ENCODE data around the gene SAMD11.
A peak's percentile ranks its signal among the peaks of the same experiment; 100 is the strongest.
"Not testable (repeated sequence)": the region's sequence is repeated elsewhere in the genome, so short reads cannot be mapped to it uniquely, and the experiment has no call there.

The SAMD11 gene

DNA sequence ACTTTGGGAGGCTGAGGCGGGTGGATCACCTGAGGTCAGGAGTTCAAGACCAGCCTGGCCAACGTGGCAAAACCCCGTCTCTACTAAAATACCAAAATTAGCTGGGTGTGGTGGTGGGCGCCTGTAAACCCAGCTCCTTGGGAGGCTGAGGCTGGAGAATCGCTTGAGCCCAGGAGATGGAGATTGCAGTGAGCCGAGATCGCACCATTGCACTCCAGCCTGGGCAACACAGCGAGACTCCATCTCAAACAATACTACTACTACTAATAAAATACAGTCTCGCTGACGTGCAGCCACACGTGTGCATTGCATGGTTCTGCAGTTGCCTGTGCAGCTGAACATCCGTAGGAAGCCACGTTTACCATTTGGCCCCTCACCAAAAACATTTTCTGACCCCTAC lies 23.1 kb downstream of the SAMD11 start:
- not testable (repeated sequence) for DNase-seq

DNA sequence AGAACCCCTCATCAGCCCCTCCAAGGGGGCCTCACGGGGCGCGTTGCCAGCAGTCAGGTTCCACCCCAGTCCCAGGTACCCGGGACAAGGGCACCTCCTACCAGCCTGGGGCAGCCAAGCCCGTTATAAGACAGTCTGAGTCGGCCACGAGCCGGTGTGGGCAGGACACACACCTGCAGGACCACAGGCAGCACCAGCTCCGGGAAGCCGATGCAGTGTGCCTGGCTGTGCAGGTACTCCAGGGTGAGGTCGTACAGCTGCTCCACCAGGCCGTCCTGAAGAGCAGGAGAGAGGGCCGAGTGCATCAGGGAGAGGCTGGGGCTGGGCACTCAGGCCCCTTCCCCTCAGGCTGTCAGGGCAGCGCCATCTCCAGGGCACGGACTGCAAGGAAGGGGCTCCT lies 24.2 kb downstream of the SAMD11 start:
- no peak for DNase-seq

- no peak for DNase-seq
These were observed 26.5 kb downstream of the SAMD11 start for GRCh38 chr1:950268-950667.

- DNase-seq, result no peak
These were observed 27.2 kb downstream of the SAMD11 start for GRCh38 chr1:950881-951280.

- no peak for DNase-seq
These were observed 27.6 kb downstream of the SAMD11 start for GRCh38 chr1:951364-951763.

GRCh38 chr1:952201-952600 lies 28.5 kb downstream of the SAMD11 start:
- no peak for DNase-seq

DNA sequence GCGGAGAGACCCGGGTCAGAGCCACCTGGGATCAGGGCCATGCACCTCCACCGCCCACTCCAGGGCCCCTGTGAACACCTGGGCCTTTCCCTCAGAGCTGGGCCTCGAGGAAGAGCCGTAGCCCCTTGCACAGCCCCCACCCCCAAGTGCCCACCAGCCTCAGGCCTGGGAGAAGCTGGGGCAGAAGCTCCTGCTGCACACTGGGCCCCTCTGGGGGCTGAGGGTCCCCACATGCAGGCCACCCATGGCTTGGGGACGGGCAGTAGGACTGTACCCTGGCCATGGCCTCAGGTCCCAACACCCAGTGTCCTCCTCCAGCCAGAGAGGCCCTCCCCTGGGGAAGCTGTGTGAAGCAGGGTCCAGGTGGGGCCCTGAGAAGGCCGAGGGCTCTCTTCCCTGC lies 28.9 kb downstream of the SAMD11 start:
- DNase-seq, result no peak

GRCh38 chr1:953524-954320 lies 30.0 kb downstream of the SAMD11 start:
- no peak for DNase-seq

DNA sequence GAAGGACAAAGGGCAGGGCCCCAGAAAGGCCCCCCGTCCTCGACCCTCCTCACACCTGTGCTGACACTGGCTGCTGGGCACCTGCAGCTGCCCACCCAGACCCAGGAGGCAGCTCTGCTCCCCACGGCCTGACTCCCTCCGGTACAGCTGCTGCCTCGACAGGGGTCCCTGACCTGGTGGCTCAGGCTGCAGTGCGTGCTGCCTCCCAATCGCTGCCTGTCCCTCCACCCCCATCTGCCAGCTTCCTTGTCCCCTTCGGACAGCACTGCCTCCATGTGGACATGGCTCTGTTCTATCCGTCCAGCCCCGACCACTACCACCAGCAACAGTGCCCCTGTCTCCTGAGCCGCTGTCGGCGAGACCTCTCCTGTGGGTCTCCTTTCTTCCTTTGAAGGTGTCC lies 31.2 kb downstream of the SAMD11 start:
- no peak for DNase-seq

DNA sequence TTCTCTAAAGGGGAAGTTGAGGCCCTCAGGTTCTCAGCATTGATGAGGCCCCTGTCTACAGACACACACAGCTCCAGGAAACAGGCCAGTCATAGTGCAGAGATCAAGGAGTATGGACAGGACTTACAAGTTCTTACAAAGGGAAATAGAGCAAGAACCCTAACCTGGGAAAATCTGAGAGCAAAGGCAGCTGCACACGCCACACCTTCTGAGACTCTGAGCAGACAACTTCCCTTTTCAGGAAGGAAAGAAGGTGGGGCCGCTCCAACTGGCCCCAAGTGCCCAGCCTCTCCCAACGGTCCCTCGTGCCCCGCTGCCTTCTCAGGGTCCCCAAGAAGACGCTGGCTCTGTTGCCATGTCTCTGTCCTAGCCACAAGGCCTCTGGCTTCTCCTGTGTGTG lies 31.8 kb downstream of the SAMD11 start:
- DNase-seq, result no peak

DNA sequence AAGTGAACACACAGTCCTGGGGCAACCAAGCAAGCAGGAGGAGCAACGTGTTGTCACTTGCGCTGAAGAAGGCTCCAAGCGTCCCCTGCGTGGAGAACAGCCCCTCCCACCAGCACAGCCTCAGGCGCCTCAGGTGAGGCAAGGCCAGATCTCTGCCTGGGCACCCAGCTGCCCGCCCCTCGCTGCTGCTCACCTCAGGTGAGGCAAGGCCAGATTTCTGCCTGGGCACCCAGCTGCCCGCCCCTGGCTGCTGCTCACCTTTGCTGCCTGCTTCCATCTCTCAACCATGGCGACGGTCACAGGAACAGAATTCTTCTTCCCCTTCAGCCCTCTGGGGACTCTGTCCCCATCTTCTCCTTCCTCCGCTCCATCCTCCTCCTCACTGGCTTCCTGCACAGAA lies 32.9 kb downstream of the SAMD11 start:
- DNase-seq, result no peak

GRCh38 chr1:958823-959730 lies 35.4 kb downstream of the SAMD11 start, which contains the start of gene NOC2L:
Gene NOC2L, minus strand, starts transcription at chr1:959256. Its CDS starts 16 bp downstream, at chr1:959240.
- DNase-seq, result peak; percentile 90

DNA sequence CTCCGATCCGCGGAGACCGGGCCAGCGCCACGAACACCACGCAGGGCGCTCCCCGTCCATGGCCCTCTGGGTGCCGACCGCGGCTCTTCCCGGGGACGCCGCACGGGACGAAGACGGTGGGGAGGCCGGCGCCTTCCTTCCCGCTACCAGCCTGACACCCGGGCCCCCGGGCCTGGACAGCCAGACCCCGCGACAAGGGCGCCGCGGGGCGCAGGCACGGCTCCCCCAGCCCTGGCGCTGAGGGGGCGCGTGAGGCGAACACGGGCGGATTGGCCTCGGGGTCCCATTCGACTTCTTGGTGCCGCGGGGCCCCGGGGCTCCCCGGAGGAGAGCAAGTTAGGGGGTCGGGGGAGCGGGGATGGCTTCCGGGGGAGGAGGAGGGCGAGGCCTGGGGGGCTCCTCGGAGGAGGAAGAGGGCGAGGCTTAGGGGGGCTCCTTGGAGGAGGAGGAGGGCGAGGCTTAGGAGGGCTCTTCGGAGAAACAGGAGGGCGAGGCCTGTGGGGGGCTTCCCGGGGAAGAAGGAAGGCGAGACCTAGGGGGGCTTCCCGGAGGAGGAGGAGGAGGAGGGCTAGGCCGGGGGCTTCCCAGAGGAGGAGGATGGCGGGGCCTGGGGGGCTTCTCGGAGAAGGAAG lies 36.1 kb downstream of the SAMD11 start:
- no peak for DNase-seq

- peak; percentile 61 for DNase-seq
These were observed 36.8 kb downstream of the SAMD11 start, which contains the start of gene KLHL17 for GRCh38 chr1:960363-961131. Gene KLHL17, plus strand, starts transcription at chr1:960584. Its CDS starts 110 bp downstream, at chr1:960694.

DNA sequence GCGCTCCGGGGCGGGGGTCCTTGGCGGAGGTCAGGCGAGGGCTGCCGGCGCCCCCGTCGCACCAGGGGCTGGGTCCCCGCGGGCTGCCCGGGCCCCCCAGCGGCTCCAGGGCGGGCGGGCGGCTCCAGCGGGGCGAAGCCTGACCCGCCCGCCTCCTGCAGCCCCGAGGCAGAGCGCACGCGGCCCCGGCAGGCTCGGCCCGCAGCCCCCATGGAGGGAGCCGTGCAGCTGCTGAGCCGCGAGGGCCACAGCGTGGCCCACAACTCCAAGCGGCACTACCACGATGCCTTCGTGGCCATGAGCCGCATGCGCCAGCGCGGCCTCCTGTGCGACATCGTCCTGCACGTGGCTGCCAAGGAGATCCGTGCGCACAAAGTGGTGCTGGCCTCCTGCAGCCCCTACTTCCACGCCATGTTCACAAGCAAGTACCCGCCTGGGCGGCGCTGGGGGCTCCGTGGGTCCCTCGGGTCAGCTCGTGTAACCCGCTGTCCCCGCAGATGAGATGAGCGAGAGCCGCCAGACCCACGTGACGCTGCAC lies 37.5 kb downstream of the SAMD11 start:
- no peak for DNase-seq

GRCh38 chr1:962381-963300 lies 38.9 kb downstream of the SAMD11 start:
- no peak for DNase-seq

GRCh38 chr1:963301-963651 lies 39.6 kb downstream of the SAMD11 start:
- DNase-seq, result no peak

DNA sequence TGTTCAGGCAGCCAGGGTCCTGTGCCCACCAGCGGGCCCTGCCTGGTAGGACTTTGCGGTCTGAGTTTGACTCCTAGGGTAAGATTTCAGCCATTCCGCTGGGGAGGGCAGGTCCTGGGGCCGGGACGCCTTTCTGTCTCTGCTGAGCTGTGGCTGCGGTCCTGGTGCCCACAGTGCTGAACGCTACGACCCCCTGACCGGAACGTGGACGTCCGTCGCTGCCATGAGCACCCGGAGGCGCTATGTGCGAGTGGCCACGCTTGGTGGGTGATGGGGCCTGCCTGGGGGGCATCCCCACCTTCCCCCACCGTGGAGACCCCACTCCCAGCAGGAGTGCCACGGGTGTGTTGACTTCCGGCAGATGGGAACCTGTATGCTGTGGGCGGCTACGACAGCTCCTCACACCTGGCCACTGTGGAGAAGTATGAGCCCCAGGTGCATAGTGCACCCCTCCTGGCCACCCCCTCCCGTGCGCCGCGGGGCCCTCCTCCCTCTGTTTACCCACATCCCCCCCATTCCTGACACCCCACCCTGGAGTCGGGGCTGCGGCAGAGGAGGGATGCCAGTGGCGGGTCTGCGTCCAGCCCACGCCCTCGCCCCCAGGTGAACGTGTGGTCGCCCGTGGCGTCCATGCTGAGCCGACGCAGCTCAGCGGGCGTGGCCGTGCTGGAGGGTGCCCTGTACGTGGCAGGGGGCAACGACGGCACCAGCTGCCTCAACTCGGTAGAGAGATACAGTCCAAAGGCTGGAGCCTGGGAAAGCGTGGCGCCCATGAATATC lies 40.2 kb downstream of the SAMD11 start:
- DNase-seq, result no peak

DNA sequence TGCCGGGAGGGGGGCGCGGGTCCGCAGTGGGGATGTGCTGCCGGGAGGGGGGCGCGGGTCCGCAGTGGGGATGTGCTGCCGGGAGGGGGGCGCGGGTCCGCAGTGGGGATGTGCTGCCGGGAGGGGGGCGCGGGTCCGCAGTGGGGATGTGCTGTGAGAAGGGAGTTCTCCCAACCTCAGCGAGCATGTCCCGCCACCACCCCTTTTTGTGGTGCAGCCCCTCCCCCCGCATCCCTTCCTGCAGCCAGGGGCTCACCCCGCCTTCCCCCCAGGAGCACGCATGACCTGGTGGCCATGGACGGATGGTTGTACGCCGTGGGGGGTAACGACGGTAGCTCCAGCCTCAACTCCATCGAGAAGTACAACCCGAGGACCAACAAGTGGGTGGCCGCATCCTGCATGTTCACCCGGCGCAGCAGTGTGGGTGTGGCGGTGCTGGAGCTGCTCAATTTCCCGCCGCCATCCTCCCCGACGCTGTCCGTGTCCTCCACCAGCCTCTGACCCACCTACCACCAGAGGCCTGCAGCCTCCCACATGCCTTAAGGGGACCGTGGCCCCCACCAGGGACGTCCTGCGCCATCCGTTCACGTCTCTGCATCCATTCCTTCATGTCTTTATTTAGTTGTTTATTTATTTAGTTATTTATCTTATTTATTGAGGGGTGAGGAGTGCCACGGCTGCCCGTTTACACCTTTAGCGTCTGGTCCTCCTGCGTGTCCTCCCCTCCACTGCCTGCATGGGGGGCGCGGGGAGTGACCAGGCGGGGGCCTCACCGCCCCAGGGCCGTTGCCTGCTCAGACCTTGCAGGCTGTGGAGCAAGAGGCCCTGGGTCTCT lies 41.2 kb downstream of the SAMD11 start:
- DNase-seq, result no peak
